ENCODE results near the gene FKBP10. TPM values are rescaled to one million over a fixed set of nuclear protein-coding genes. Genes with fewer than 3 reads are reported as not detected.
"Not testable (repeated sequence)": the region's sequence is repeated elsewhere in the genome, so short reads cannot be mapped to it uniquely, and the experiment has no call there.

FKBP10 gene
- total and polyA plus RNA-seq, 7 donors = 3.9 to 9.5 (median 5.7) TPM

DNA sequence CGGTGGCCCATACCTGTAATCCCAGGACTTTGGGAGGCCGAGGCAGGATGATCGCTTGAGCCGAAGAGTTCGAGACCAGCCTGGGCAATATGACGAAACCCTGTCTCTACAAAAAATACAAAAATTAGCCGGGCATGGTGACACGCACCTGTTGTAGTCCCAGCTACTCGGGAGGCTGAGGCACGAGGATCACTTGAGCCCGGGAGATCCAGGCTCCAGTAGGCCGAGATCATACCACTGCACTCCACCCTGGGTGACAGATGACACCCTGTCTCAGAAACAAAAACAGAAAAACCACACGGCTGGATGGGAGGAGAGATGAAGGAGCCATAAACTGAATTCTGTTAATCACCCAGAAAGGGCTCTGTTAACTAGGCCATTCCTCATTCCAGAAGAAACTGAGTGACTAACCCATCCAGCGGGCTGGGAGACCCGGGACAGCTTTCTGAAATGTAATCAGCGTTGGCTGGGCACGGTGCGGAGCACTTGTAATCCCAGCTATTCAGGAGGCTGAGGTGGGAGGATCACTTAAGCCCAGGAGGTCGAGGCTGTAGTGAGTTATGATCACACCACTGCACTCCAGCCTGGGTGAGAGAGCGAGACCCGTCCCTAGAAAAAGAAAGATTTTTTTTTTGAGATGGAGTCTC, 23.9 kb downstream of the FKBP10 start:
- H3K27me3 ChIP-seq (ENCODE audit: insufficient read depth in 3 of 3, low read length in 2 of 3) = no peaks in the 10 kb centered on the region
- no peaks in the 10 kb centered on the region for H3K9me3 ChIP-seq
- peak overlapping the region; percentile 55 for H3K27ac ChIP-seq
- H3K4me3 ChIP-seq = peak overlapping the region; percentile 97
- ATAC-seq (peak in 1 of 4 donors; percentile 35), DNase-seq (no peak)
- 33 to 46% (median 36%) methylated on average over 21 of the region's 21 CpGs for WGBS, 3 donors
- peaks cover 13% of the 10 kb centered on the region for H3K4me1 ChIP-seq
- intact Hi-C loops (cut with DNase I) = no loop called here
- TF ChIP-seq, protein P1, sequence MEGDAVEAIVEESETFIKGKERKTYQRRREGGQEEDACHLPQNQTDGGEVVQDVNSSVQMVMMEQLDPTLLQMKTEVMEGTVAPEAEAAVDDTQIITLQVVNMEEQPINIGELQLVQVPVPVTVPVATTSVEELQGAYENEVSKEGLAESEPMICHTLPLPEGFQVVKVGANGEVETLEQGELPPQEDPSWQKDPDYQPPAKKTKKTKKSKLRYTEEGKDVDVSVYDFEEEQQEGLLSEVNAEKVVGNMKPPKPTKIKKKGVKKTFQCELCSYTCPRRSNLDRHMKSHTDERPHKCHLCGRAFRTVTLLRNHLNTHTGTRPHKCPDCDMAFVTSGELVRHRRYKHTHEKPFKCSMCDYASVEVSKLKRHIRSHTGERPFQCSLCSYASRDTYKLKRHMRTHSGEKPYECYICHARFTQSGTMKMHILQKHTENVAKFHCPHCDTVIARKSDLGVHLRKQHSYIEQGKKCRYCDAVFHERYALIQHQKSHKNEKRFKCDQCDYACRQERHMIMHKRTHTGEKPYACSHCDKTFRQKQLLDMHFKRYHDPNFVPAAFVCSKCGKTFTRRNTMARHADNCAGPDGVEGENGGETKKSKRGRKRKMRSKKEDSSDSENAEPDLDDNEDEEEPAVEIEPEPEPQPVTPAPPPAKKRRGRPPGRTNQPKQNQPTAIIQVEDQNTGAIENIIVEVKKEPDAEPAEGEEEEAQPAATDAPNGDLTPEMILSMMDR (IDR thresholded peaks at IDR 0.05) = no peak
- H3K36me3 ChIP-seq (ENCODE audit: insufficient read depth in 1 of 2, low read depth in 1 of 2) = peaks cover 0 to 24% of the 10 kb centered on the region in 2 donors

DNA sequence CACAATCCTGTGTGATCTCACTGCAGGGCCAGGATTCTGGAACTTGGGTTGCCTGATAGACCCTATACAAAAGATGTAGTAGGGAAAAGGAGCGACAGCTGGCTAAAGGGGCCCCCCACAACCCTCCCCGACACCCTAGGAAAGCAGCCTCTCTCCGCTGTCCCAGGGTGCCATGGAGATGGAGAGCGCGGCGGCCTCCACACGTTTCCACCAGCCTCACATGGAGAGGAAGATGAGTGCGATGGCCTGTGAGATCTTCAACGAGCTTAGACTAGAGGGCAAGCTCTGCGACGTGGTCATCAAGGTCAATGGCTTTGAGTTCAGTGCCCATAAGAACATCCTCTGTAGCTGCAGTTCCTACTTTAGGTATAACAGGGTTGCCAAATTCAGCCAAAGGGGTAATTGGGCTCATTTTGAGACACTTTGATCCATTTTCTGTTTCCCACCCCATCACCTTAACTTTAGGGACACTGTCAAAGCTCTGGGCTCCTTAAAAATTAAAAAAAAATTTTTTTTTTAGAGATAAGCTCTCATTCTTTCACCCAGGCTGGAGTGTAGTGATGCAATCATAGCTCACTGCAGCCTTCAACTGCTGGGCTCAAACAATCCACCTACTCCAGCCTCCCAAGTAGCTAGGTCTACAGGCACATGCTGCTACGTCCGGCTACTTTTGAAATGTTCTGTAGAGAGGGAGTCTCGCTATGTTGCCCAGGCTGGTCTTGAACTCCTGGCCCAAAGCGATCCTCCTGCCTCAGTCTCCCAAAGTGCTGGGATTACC, 25.1 kb downstream of the FKBP10 start, which contains the start of gene KLHL10:
Gene KLHL10 (plus strand): TSS at position 65 of the 778 bp plus-strand sequence. CDS start 108 bp downstream, at position 173.
- Histone ChIP-seq H3K4me1 (peaks cover 13% of the 10 kb centered on the region), H3K36me3 (ENCODE audit: insufficient read depth in 1 of 2, low read depth in 1 of 2) (peaks cover 0 to 11% of the 10 kb centered on the region in 2 donors), H3K27ac (no peak within 1 kb of the TSS), H3K4me3 (peak within 1 kb of the TSS; percentile 97), H3K27me3 (ENCODE audit: insufficient read depth in 3 of 3, low read length in 2 of 3) (no peaks in the 10 kb centered on the region), H3K9me3 (no peaks in the 10 kb centered on the region)
- WGBS, 3 donors = 92 to 96% (median 95%) methylated on average over 15 of the region's 15 CpGs
- TF ChIP-seq, protein P1 (IDR thresholded peaks at IDR 0.05) = no peak
- no peak for DNase-seq
- ATAC-seq = no peak
- intact Hi-C loops (cut with DNase I) = no loop called here

DNA sequence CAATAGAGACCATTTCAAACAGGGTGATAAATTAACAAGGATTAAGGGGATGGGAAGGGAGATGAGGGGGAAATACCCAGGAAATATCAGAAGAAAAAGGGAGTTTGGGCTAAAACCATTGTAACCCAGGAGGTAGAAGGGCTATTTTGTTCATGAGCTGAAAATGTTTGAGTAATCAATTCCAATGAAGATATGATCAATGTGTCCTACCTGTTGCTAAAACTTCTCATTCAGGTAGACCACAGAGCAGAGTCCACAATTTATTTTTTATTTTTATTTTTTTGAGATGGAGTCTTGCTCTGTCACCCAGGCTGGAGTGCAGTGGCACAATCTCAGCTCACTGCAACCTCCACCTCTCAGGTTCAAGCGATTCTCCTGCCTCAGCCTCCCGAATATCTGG, 26.6 kb downstream of the FKBP10 start:
- intact Hi-C loops (cut with DNase I); ATAC-seq: not testable (repeated sequence)
- peaks cover 13% of the 10 kb centered on the region for H3K4me1 ChIP-seq

DNA sequence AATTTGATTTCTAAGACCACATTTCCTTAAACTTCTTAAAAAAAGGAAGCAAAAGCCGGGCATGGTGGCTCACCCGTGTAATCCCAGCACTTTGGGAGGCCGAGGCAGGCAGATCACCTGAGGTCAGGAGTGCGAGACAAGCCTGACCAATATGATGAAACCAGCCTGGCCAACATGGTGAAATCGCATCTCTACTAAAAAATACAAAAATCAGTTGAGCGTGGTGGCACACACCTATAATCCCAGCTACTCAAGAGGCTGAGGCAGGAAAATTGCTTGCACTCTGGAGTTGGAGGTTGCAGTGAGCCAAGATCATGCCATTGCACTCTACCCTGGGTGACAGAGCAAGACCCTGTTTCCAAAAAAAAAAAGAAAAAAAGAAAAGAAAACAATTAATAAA, 28.0 kb downstream of the FKBP10 start:
- DNase-seq; H3K4me1 ChIP-seq; H3K36me3 ChIP-seq (ENCODE audit: insufficient read depth in 1 of 2, low read depth in 1 of 2); H3K27ac ChIP-seq; H3K4me3 ChIP-seq; intact Hi-C loops (cut with DNase I); H3K9me3 ChIP-seq; H3K27me3 ChIP-seq (ENCODE audit: insufficient read depth in 3 of 3, low read length in 2 of 3); ATAC-seq: not testable (repeated sequence)
- 91 to 94% (median 92%) methylated on average over 6 of the region's 6 CpGs for WGBS, 3 donors

More for the DNA sequence above, 26.6 kb downstream of the FKBP10 start:
- not testable (repeated sequence) for DNase-seq; H3K36me3 ChIP-seq (ENCODE audit: insufficient read depth in 1 of 2, low read depth in 1 of 2); H3K4me3 ChIP-seq; H3K27me3 ChIP-seq (ENCODE audit: insufficient read depth in 3 of 3, low read length in 2 of 3); H3K27ac ChIP-seq; H3K9me3 ChIP-seq
- WGBS, 3 donors = 86 to 93% (median 91%) methylated on average over 2 of the region's 2 CpGs

DNA sequence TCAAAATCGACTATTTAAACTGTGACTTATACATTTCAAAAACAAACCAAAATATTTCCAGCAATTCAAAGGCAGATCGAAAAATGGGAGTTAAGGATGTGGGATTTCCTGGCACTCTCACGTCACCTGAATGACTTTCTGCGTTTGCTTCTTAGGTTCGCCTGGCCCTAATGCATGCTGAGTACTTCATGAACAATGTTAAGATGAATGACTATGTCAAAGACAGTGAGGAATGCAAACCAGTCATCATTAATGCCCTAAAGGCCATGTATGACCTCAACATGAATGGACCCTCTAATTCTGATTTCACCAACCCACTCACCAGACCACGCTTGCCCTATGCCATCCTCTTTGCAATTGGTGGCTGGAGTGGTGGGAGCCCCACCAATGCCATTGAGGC, 32.2 kb downstream of the FKBP10 start:
- 90 to 96% (median 91%) methylated on average over 6 of the region's 6 CpGs for WGBS, 3 donors
- H3K36me3 ChIP-seq (ENCODE audit: insufficient read depth in 1 of 2, low read depth in 1 of 2) = no peaks in the 10 kb centered on the region

More for the DNA sequence above, 32.2 kb downstream of the FKBP10 start:
- intact Hi-C loops (cut with DNase I) = no loop called here
- Histone ChIP-seq H3K27me3 (ENCODE audit: insufficient read depth in 3 of 3, low read length in 2 of 3) (no peaks in the 10 kb centered on the region), H3K9me3 (no peaks in the 10 kb centered on the region), H3K27ac (no peak overlapping the region), H3K4me1 (no peaks in the 10 kb centered on the region), H3K4me3 (no peak overlapping the region)
- ATAC-seq = no peak
- TF ChIP-seq, protein P1 (IDR thresholded peaks at IDR 0.05) = no peak
- DNase-seq = no peak

All from psoas muscle (tissue), 8 donors.